ENCODE data around the gene MMADHC.

GRCh38 chr2:149612122-149612521 lies 24.5 kb upstream of the MMADHC start:
- no peak for TF ChIP-seq CTCF (IDR thresholded peaks at IDR 0.05; ENCODE audit: insufficient read depth, low read length, poor library complexity, severe bottlenecking)
- TF ChIP-seq EZH2phosphoT487 (conservative IDR thresholded peaks at IDR 0.05; ENCODE audit: low read length), result no peak
